ENCODE data around the gene RRAGD. TPM values are rescaled to one million over a fixed set of nuclear protein-coding genes. Genes with fewer than 3 reads are reported as not detected.

RRAGD gene
- total and polyA plus RNA-seq, 2 of the 8 experiments (the other 6 are each of a cell fraction or from before 2014, with no cell fraction given) = 7.2 to 30.8 TPM

DNA sequence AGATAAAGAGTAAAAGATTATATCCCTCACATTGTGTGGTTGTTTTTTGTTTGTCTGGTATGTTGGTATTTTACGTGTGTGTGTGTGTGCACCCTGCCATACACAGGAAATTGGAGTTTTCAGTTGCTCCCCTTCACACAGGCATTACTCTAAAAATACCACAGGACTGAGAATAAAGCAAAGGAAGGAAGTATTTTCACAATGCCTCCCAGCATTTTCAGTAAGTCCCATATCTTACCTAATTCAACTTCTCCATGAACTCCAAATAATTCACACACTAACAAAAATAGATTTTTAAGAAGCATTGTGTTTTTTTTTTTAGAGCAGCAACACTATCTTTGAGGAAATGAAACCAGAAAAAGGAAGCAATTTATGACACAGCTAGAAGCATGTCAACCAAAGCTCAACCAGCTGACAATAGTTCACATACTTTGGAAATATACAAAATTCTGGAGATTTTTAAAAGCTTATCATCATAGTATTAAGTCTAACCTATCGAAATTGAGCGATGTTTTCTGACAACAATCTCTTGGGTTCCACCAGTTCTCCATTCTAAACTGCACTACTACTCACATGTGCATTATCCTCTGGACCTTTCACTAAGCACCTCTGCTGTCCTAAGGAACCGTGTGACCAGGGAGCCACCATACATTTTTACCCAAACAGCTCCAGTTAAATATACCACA lies 61.6 kb downstream of the RRAGD start:
- CTCF ChIA-PET (ENCODE audit: partially characterized antibody) = interaction anchor here (0.6 to 15.3 kb wide), 9 partner anchors 9 to 367 kb away, joined by 3 to 130 read pairs (median 5); no protein-coding TSS in a partner anchor
- H3K9ac ChIP-seq (replicated peaks in 1 of 4; ENCODE audit: extremely low read depth in 1 of 4, low read depth in 3 of 4, low read length in 3 of 4) = no peak overlapping the region

More for the DNA sequence above, 61.6 kb downstream of the RRAGD start:
- Histone ChIP-seq H2BK12ac (ENCODE audit: low read depth, low read length) (no peak overlapping the region), H3K4me1 (replicated peaks in 1 of 4; ENCODE audit: control insufficient read depth in 3 of 4, insufficient read depth in 4 of 4, low read length in 3 of 4) (peaks cover 0 to 4% (median 0%) of the 10 kb centered on the region in 4 experiments; a peak in 1 of 7 replicates), H3K18ac (ENCODE audit: extremely low read depth, low read length) (no peak overlapping the region), H4K8ac (ENCODE audit: extremely low read depth, insufficient read depth, low read length) (no peak overlapping the region), H3K4me2 (ENCODE audit: insufficient read depth in 1 of 2, low read depth in 2 of 2, low read length in 2 of 2) (no peak overlapping the region; a peak in 1 of 4 replicates), H4K91ac (replicated peaks; ENCODE audit: insufficient read length, low read length) (no peak overlapping the region), H3K4me3 (ENCODE audit: extremely low read depth in 1 of 4, insufficient read depth in 2 of 4, low read depth in 3 of 4, low read length in 4 of 4) (no peak overlapping the region), H2BK5ac (ENCODE audit: low read depth, low read length) (no peak overlapping the region), H3K4ac (replicated peaks; ENCODE audit: insufficient read length, low read depth, low read length) (no peak overlapping the region), H3K56ac (replicated peaks; ENCODE audit: insufficient read length, low read depth, low read length) (no peak overlapping the region), H3K79me1 (ENCODE audit: low read depth, low read length) (no peaks in the 10 kb centered on the region), H3K79me2 (ENCODE audit: control insufficient read depth in 1 of 2, insufficient read depth in 2 of 2, low read length in 2 of 2) (peaks cover 0 to 5% of the 10 kb centered on the region in 2 experiments; a peak in 1 of 4 replicates), H2BK120ac (replicated peaks; ENCODE audit: low read depth, low read length) (no peak overlapping the region), H3K36me3 (ENCODE audit: control insufficient read depth in 2 of 4, insufficient read depth in 4 of 4, low read length in 3 of 4) (no peaks in the 10 kb centered on the region), H3K27me3 (replicated peaks in 1 of 4; ENCODE audit: control insufficient read depth in 3 of 4, extremely low read depth in 1 of 4, insufficient read depth in 3 of 4, low read length in 3 of 4) (no peaks in the 10 kb centered on the region; a peak in 1 of 7 replicates), H3K14ac (ENCODE audit: insufficient read length) (no peak overlapping the region), H3K9me3 (ENCODE audit: insufficient read depth in 2 of 2, low read depth in 1 of 2, low read length in 1 of 2) (no peaks in the 10 kb centered on the region), H2BK15ac (ENCODE audit: low read length) (no peak overlapping the region), H3K23ac (ENCODE audit: insufficient read length) (no peak overlapping the region), H4K20me1 (replicated peaks in 1 of 2; ENCODE audit: control insufficient read depth in 1 of 2, insufficient read depth in 2 of 2, low read length in 2 of 2) (peaks cover 0 to 2% of the 10 kb centered on the region in 2 experiments), H4K5ac (ENCODE audit: insufficient read length, low read depth, low read length) (no peak overlapping the region), H2AFZ (ENCODE audit: low read length) (no peak overlapping the region), H3K23me2 (ENCODE audit: low read depth, low read length) (peaks cover 3% of the 10 kb centered on the region; the same call in 1 of the 2 replicates), H2BK20ac (ENCODE audit: low read length) (no peak overlapping the region), H3K27ac (ENCODE audit: low read depth, low read length) (no peak overlapping the region), H2AK5ac (ENCODE audit: low read depth, low read length) (no peak overlapping the region)
- POLR2A ChIA-PET (ENCODE audit: partially characterized antibody) = interaction anchor here (1.3 kb wide), 1 partner anchor 34 kb away, joined by 3 read pairs; no protein-coding TSS in a partner anchor
- no peak for FAIRE-seq
- no peak for DNase-seq (ENCODE audit: low read depth in 1 of 2, low spot score in 2 of 2)
- 81% methylated on average over 4 of the region's 4 CpGs; no CpG with 5 or more reads in 1 of the 2 experiments for WGBS, 2 experiments (ENCODE audit: extremely low coverage in 1 of 2, insufficient coverage in 1 of 2, insufficient read length in 1 of 2, insufficient replicate concordance in 2 of 2, low coverage in 1 of 2, low lambda C conversion rate in 2 of 2, missing lambda C conversion rate in 1 of 2)
